D721Med (cell line): ENCODE data around the gene POMGNT1.

Source experiments
- DNase-seq: peaks from one replicate; pipeline ENCODE4 v3.0.0; 2011; ENCODE audit warnings: low spot score; ENCODE audit not compliant: insufficient read length
- FAIRE-seq: peaks from 2 replicates; lab custom pipeline; 2011; peaks lifted over from hg19 to GRCh38; lab: Jason Lieb, UNC
- CTCF ChIP-seq: IDR thresholded peaks from 2 replicates; pipeline ENCODE4 v1.5.1; 2012; ENCODE audit warnings: mild to moderate bottlenecking, control low read depth; ENCODE audit not compliant: insufficient read depth; ENCODE audit errors: missing control alignments

POMGNT1 gene

GRCh38 chr1:46193285-46193684, 4.9 kb downstream of the POMGNT1 start:
- DNase-seq (no peak), FAIRE-seq (no peak)
- TF ChIP-seq CTCF = no peak

- DNase-seq (no peak), FAIRE-seq (no peak)
- no peak for TF ChIP-seq CTCF
Measured at GRCh38 chr1:46192171-46192570, 6.1 kb downstream of the POMGNT1 start.

GRCh38 chr1:46191033-46191701, 7.1 kb downstream of the POMGNT1 start:
- DNase-seq (no peak), FAIRE-seq (no peak)
- no peak for TF ChIP-seq CTCF

- no peak for TF ChIP-seq CTCF
- DNase-seq (no peak), FAIRE-seq (no peak)
Measured at GRCh38 chr1:46190539-46190938, 7.7 kb downstream of the POMGNT1 start.

- DNase-seq (no peak), FAIRE-seq (no peak)
- TF ChIP-seq CTCF = no peak
Measured at GRCh38 chr1:46188295-46189030, 9.8 kb downstream of the POMGNT1 start.

- FAIRE-seq = no peak
- TF ChIP-seq CTCF = no peak
- DNase-seq = no peak
Measured at GRCh38 chr1:46187106-46187869, 10.9 kb downstream of the POMGNT1 start.
